GM19438 (cell line): Measurements from ENCODE around the gene HSDL1.
A peak's percentile ranks its signal among the peaks of the same experiment; 100 is the strongest.

ENCODE experiments used
- ATAC-seq: cut with Tn5 transposase; IDR thresholded peaks from one replicate; pipeline ENCODE4 v1.9.1; 2021; ENCODE audit warnings: low read depth; ENCODE audit not compliant: unreplicated experiment

The HSDL1 gene

DNA sequence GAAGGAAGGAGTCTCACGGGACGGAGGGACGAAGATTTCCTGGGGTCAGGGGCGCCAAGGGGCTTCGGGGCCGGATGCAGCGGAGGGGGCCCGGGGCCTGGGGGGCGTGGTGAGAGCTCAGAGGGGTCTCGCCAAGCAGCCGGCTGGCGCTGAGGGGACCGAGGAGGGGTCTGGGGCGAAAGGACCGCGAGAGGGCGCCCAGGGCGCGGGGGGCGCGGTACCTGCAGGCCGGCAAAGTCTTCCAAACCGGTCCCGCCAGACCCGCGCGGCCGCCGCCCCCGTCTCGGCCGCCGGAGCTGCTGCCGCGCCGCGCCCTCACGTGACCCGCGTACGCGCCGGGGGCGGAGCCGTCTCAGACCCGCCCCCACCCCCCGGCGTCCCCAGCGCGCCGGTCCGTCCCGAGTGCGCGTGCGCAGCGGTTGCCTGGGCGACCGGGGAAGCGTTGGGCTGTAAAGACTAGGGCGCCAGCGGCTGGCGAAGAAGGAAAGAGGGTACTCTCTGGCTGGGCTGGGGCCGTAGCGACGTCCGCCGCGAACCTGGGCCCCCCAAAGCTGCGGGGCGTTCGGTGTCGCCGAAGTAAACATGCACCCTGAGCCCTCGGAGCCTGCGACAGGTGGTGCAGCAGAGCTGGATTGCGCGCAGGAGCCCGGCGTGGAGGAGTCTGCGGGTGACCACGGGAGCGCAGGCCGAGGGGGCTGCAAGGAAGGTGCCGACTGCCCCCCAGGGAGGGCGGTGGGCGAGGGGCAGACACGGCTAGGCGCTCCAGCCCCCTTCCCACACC is at the start of gene HSDL1, which contains the start of gene DNAAF1:
TSS of gene HSDL1 (minus strand) at position 319 of the 781 bp plus-strand sequence. CDS start 13,856 bp downstream, outside the sequence.
TSS of gene DNAAF1 (plus strand) at position 450 of the 781 bp plus-strand sequence. CDS start at position 583, 133 bp downstream.
- peak; percentile 81 for ATAC-seq

- no peak for ATAC-seq
Measured at GRCh38 chr16:84194018-84194417, 49.0 kb upstream of the HSDL1 start.

GRCh38 chr16:84193480-84193879 is 48.5 kb upstream of the HSDL1 start:
- no peak for ATAC-seq

- ATAC-seq = no peak
Measured at GRCh38 chr16:84191466-84191865, 46.5 kb upstream of the HSDL1 start.

- ATAC-seq = no peak
Measured at GRCh38 chr16:84190731-84191388, 45.9 kb upstream of the HSDL1 start, which contains the start of gene ADAD2. ADAD2 (plus strand) TSS chr16:84191157; CDS start chr16:84191231, 74 bp downstream.

GRCh38 chr16:84186685-84187437 is 41.9 kb upstream of the HSDL1 start, which contains the start of gene TAF1C:
TAF1C (minus strand) TSS chr16:84187057; CDS start chr16:84184988, 2,069 bp downstream.
- ATAC-seq = peak; percentile 94

- no peak for ATAC-seq
Measured at GRCh38 chr16:84184775-84185174, 39.8 kb upstream of the HSDL1 start.

- no peak for ATAC-seq
Measured at GRCh38 chr16:84183911-84184591, 39.1 kb upstream of the HSDL1 start.

DNA sequence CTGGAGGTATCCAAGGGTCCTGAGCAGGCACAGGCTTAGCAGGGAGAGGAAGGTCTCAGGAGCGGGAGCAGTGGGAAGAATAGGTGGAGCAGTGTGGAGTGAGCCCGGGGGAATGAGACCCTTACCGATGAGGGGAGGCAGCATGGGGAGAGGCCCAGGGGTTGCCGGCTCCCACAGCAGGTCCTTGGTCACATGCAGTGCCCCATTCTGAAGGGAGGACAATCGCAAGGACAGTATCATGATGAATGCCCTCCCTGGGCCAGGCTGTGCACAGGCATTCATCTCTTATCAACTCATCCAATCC is 38.5 kb upstream of the HSDL1 start:
- ATAC-seq = no peak

DNA sequence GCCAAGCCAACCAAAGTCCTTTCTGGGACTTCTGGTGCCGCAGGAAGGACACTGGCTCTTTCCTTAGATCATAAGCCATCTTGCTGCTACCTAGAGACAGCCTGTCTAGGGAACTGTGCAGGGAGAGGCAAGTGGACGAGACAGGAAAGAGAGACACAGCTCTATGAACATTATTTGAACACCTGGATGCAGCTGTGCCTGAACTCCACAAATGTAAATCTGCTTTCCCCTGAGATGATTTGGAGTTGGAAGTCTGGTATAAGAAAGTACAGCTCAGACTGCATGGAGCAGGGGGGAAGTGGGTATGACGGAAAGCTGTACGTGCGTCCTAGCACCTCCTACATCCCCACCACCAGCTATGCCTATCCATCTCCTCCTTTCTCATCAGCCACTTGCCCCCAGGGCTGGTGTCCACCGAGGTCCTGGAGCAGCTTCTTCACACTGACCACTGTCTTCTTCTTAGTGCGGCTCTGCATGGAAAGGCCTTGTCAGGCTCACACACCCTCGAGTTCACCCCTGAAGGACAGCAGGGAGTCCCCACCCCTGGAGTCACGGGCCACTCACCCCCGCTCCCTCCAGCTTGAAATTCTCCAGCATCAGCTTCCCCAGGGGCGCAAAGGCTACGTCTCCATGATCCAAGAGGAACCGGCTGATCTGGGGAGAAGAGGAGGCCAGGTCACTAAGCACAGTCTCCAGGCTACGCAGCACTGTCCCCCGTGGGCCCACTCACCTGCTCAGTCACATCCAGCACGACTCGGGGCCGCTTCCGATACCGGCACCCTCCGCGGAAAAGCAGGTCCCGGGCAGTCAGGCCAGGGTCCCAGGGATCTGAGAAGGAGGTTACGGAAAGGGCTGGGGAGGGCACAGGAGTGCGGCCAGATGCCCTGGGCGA is 37.9 kb upstream of the HSDL1 start:
- no peak for ATAC-seq

DNA sequence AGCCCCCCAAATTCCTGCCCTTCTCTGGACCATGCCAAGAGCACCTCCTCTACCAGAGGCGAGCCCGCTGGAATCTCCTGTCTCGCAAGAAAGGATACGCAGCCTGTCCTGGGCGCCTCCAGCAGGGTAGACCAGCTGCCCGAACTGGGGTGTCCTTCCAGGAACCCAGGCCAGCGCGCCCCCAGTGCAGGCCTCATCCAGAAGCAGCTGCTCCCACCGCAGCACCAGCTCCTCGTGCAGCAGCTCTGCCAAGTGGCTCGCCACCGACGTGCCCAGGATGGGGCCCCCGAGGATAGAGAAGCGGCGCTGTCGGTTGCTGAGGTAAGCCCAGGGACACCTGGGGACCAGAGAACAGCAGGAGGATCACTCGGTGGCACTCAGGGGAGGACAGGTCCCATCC is 37.1 kb upstream of the HSDL1 start:
- ATAC-seq = no peak

- no peak for ATAC-seq
Measured at GRCh38 chr16:84181144-84181915, 36.4 kb upstream of the HSDL1 start.

DNA sequence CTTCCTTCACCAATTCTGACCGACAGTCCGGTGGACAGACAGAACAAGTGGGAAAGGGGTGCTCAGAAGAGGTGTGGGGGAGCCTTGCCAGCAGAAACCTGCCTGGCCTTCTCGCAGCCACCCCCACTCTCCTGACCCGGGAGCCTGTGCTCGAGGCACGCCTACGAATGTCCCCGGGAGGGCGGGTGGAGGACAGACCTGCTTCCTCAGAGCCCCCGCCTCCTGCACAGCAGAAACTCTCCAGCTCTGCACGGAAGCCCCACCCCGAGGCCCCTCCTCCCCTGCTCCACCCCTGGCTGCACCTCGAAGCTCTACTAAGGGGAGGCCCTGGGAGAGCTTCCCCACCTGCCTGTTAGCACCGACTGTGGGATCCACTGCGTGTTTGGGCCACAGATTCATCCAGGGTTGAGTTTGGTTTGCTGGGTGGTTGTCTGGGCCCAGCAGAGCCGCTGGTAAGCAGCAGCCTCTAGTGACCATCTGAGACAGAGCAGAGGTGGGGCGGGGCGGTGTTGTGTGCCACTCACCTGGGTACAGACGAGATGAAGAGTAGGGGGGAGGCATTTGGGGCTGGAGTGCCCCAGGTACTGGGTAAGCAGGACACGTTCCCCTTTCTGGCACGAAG is 35.7 kb upstream of the HSDL1 start:
- no peak for ATAC-seq

- no peak for ATAC-seq
Measured at GRCh38 chr16:84179612-84180320, 34.8 kb upstream of the HSDL1 start.

DNA sequence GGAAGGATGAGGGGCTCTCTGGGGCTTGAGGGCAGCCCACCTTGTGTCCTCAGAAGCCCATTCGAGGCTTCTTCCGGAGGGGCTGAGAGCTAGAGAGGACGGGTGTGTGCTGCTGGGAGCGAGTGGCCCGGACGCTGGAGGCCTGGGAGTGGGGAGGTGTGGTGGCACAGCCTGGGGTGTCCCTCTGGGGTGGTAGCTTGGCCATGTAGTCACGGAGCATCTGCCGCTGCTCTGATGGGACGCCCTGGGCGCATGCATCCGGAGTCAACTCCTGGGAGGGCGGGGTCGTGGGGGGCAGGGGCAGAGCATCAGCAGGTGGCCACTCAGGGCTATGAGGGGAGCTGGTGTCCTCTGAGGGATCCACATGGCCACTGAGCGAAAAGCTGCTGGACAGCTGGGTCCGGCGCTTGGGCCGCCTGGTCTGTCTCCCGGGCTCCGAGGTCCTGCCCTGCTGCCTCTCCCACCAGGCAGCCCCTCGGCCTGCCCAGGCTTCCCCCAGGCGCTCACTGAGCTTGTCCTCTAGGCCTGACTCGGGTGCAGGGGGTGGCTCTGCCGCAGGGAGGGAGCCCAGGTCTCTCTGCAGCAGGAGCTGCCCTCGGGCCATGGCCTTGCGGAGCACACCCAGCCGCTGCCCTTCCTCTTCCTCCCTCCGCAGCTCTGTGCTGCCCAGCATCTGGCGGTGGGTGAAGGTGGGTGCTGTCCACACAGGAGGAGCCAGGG is 34.1 kb upstream of the HSDL1 start:
- no peak for ATAC-seq

GRCh38 chr16:84178146-84178765 is 33.3 kb upstream of the HSDL1 start:
- ATAC-seq = no peak

DNA sequence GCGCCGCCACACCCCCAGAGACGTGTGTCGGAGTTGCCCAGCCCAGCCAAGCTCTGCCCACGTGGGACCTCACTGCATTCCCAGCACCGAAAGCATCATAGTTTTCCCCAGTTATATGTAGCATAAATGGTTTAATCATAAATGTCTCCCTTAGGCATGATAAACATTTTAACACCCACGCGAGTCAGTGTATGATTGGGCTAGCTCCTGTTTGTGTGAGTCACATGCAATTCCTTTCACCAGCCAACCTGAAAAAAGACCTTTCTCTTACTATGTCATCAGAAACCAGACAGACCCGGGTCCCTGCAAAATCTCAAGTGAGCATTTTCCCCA is 32.7 kb upstream of the HSDL1 start:
- no peak for ATAC-seq
